H9 (cell line): Measurements from ENCODE around the gene PLEKHM1. TPM values are rescaled to one million over a fixed set of nuclear protein-coding genes. Genes with fewer than 3 reads are reported as not detected.

Experiments used
- DNase-seq: peaks from one replicate; pipeline ENCODE4 v3.0.0-alpha.2; 2017
- H2AFZ ChIP-seq: one replicate; pipeline ENCODE4 v1.6.1; 2013; ENCODE audit warnings: mild to moderate bottlenecking, low read length, control low read depth, moderate library complexity
- H2AK5ac ChIP-seq: 2 replicates; pipeline ENCODE4 v1.6.1; 2013; ENCODE audit warnings: low read length, control low read depth, mixed read lengths; ENCODE audit not compliant: insufficient read length
- H2BK120ac ChIP-seq: one replicate; pipeline ENCODE4 v1.6.1; 2013; ENCODE audit warnings: low read depth, mild to moderate bottlenecking, low read length, control low read depth, inconsistent platforms; ENCODE audit not compliant: poor library complexity, severe bottlenecking
- H2BK12ac ChIP-seq: 2 replicates; pipeline ENCODE4 v1.6.1; 2013; ENCODE audit warnings: low read length, control low read depth, mixed read lengths, low read depth; ENCODE audit not compliant: insufficient read length
- H2BK15ac ChIP-seq: 2 replicates; pipeline ENCODE4 v1.6.1; 2013; ENCODE audit warnings: low read depth, low read length, control low read depth
- H2BK20ac ChIP-seq: one replicate; pipeline ENCODE4 v1.6.1; 2013; ENCODE audit warnings: low read depth, mild to moderate bottlenecking, low read length, control low read depth, inconsistent platforms; ENCODE audit not compliant: poor library complexity, severe bottlenecking
- H2BK5ac ChIP-seq: 2 replicates; pipeline ENCODE4 v1.6.1; 2013; ENCODE audit warnings: low read length, control low read depth, mixed read lengths; ENCODE audit not compliant: insufficient read length
- H3K14ac ChIP-seq: 2 replicates; pipeline ENCODE4 v1.6.1; 2013; ENCODE audit warnings: low read length, control low read depth; ENCODE audit not compliant: insufficient read depth
- H3K18ac ChIP-seq: 2 replicates; pipeline ENCODE4 v1.6.1; 2013; ENCODE audit warnings: low read depth, mild to moderate bottlenecking, mixed read lengths, low read length, control low read depth; ENCODE audit not compliant: insufficient read length
- H3K23ac ChIP-seq: 2 replicates; pipeline ENCODE4 v1.6.1; 2013; ENCODE audit warnings: low read length, control low read depth, mixed read lengths, low read depth; ENCODE audit not compliant: insufficient read length
- H3K23me2 ChIP-seq: 2 replicates; pipeline ENCODE4 v1.6.1; 2013; ENCODE audit warnings: low read depth, mild to moderate bottlenecking, mixed read lengths, low read length, control low read depth; ENCODE audit not compliant: insufficient read length, poor library complexity, severe bottlenecking
- H3K27ac ChIP-seq: 2 replicates; pipeline ENCODE4 v1.5.1; 2013; ENCODE audit warnings: low read length, control low read depth, mixed read lengths, low read depth; ENCODE audit not compliant: insufficient read length
- H3K27me3 ChIP-seq: 2 replicates; pipeline ENCODE4 v1.6.1; 2013; ENCODE audit warnings: low read length, control low read depth, inconsistent platforms; ENCODE audit not compliant: insufficient read depth
- H3K4ac ChIP-seq: 2 replicates; pipeline ENCODE4 v1.6.1; 2013; ENCODE audit warnings: low read depth, mild to moderate bottlenecking, control low read depth, inconsistent platforms, low read length, moderate library complexity
- H3K4me1 ChIP-seq: 2 replicates; pipeline ENCODE4 v1.6.1; 2013; ENCODE audit warnings: low read length, control low read depth, inconsistent platforms; ENCODE audit not compliant: insufficient read depth
- H3K4me2 ChIP-seq: 2 replicates; pipeline ENCODE4 v1.6.1; 2013; ENCODE audit warnings: low read length, control low read depth, mixed read lengths; ENCODE audit not compliant: insufficient read length, insufficient read depth
- H3K56ac ChIP-seq: 2 replicates; pipeline ENCODE4 v1.6.1; 2013; ENCODE audit warnings: low read depth, mild to moderate bottlenecking, mixed read lengths, low read length, control low read depth; ENCODE audit not compliant: insufficient read length
- H3K79me1 ChIP-seq: 2 replicates; pipeline ENCODE4 v1.6.1; 2013; ENCODE audit warnings: low read depth, mild to moderate bottlenecking, moderate library complexity, low read length, control low read depth, inconsistent platforms; ENCODE audit not compliant: insufficient read depth, poor library complexity, severe bottlenecking
- H3K79me2 ChIP-seq: 2 replicates; pipeline ENCODE4 v1.6.1; 2013; ENCODE audit warnings: low read length, control low read depth, inconsistent platforms; ENCODE audit not compliant: insufficient read depth
- H3K9ac ChIP-seq: 2 replicates; pipeline ENCODE4 v1.6.1; 2013; ENCODE audit warnings: low read length, control low read depth, mixed read lengths; ENCODE audit not compliant: insufficient read length; ENCODE audit errors: extremely low read depth
- H3K9me3 ChIP-seq: one replicate; pipeline ENCODE4 v1.6.1; 2013; ENCODE audit warnings: low read depth, low read length, inconsistent platforms; ENCODE audit not compliant: control insufficient read depth
- H3T11ph ChIP-seq: one replicate; pipeline ENCODE4 v1.6.1; 2013; ENCODE audit warnings: mild to moderate bottlenecking, low read length, control low read depth, inconsistent platforms
- H4K20me1 ChIP-seq: one replicate; pipeline ENCODE4 v1.6.1; 2013; ENCODE audit not compliant: control insufficient read depth, insufficient read length, insufficient read depth
- H4K5ac ChIP-seq: 2 replicates; pipeline ENCODE4 v1.6.1; 2013; ENCODE audit warnings: low read depth, mild to moderate bottlenecking, mixed read lengths, low read length, control low read depth; ENCODE audit not compliant: insufficient read length
- H4K8ac ChIP-seq: replicated peaks from 2 replicates; pipeline ENCODE4 v1.6.1; 2013; ENCODE audit warnings: low read length, control low read depth, mixed read lengths, low read depth; ENCODE audit not compliant: insufficient read length
- H4K91ac ChIP-seq: 2 replicates; pipeline ENCODE4 v1.6.1; 2013; ENCODE audit warnings: low read depth, mild to moderate bottlenecking, moderate library complexity, mixed read lengths, low read length, control low read depth; ENCODE audit not compliant: insufficient read length
- H3K27ac Mint-ChIP-seq, 3 experiments: 2 replicates in 2 of 3; 3 replicates in 1 of 3; pipeline ENCODE4 v1.8.0; 2020 to 2021; ENCODE audit warnings: mixed read lengths in 3 of 3, mild to moderate bottlenecking in 1 of 3, moderate library complexity in 1 of 3
- H3K27me3 Mint-ChIP-seq: 2 replicates; pipeline ENCODE4 v1.8.0; 2021; ENCODE audit warnings: low read depth, mild to moderate bottlenecking, moderate library complexity, mixed read lengths
- H3K36me3 Mint-ChIP-seq, 3 experiments: 2 replicates in 2 of 3; 3 replicates in 1 of 3; pipeline ENCODE4 v1.8.0; 2020 to 2021; ENCODE audit warnings: low read depth in 3 of 3, mixed read lengths in 3 of 3; ENCODE audit not compliant: insufficient read depth in 1 of 3
- H3K4me1 Mint-ChIP-seq, 2 experiments: 2 replicates each; pipeline ENCODE4 v1.8.0; 2020; ENCODE audit warnings: mixed read lengths in 2 of 2
- H3K4me3 Mint-ChIP-seq, 2 experiments: 2 replicates in 1 of 2; 3 replicates in 1 of 2; pipeline ENCODE4 v1.8.0; 2020 to 2021; ENCODE audit warnings: mild to moderate bottlenecking in 2 of 2, mixed read lengths in 2 of 2, moderate library complexity in 1 of 2
- H3K9me3 Mint-ChIP-seq, 2 experiments: 2 replicates in 1 of 2; 3 replicates in 1 of 2; pipeline ENCODE4 v1.8.0; 2020; ENCODE audit warnings: mild to moderate bottlenecking in 2 of 2, mixed read lengths in 2 of 2, moderate library complexity in 1 of 2
- WGBS: extraction: QIAGEN DNeasy Blood & Tissue Kit; methylation state at CpG from one replicate; pipeline ENCODE4 v1.1.7; 2013; ENCODE audit warnings: missing lambda C conversion rate, low lambda C conversion rate, mixed read lengths; ENCODE audit not compliant: insufficient read length; ENCODE audit errors: extremely low coverage; 5-methylcytosine and 5-hydroxymethylcytosine counted together
- total RNA-seq: library from RNA; stranded (reverse); gene quantifications from 2 replicates; pipeline ENCODE4 v1.2.1, GENCODE V29; 2021
- TF ChIP-seq, protein P1 (sequence below): fragments of 200-600 bp; sonication (generic); conservative IDR thresholded peaks from 3 replicates; pipeline ENCODE4 v1.8.0; 2021; ENCODE audit warnings: antibody characterized with exemption, mild to moderate bottlenecking

The PLEKHM1 gene
- total RNA-seq, 1 experiment from 2014 or later = 20.7 TPM

DNA sequence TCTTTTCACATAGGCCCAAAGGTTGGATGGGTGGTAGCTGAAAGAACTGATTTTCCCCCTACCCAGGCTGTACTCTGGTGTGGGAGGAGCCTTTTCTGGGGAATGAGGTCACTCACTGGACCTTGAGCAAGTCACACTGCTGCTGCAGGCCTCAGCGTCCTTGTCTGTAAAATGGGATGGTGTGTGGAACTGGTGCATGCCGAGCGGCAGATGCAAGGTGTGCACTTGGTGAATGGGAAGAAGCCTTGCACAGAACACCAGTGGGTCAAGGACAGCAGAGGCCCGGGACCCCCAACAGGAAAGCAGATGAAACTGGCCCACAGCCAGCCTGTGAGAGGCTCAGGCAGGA is 96.0 kb downstream of the PLEKHM1 start:
- Histone ChIP-seq H2BK20ac (no peak overlapping the region), H3K4me2 (no peak overlapping the region), H4K20me1 (no peaks in the 10 kb centered on the region), H3K27me3 (no peaks in the 10 kb centered on the region), H4K8ac (no peak overlapping the region), H2BK12ac (no peak overlapping the region), H3T11ph (no peak overlapping the region), H3K4ac (no peak overlapping the region), H2BK5ac (no peak overlapping the region), H3K9ac (no peak overlapping the region), H2AK5ac (no peak overlapping the region), H3K79me1 (no peaks in the 10 kb centered on the region), H2BK15ac (no peak overlapping the region), H3K79me2 (no peaks in the 10 kb centered on the region), H2BK120ac (no peak overlapping the region), H3K9me3 (no peaks in the 10 kb centered on the region), H3K23ac (no peak overlapping the region), H3K4me1 (peaks cover 2% of the 10 kb centered on the region; the same call in 1 of the 2 replicates), H3K14ac (no peak overlapping the region), H3K18ac (no peak overlapping the region), H4K91ac (no peak overlapping the region), H3K56ac (no peak overlapping the region), H2AFZ (no peak overlapping the region), H4K5ac (no peak overlapping the region), H3K27ac (no peak overlapping the region), H3K23me2 (no peaks in the 10 kb centered on the region)
- no peak for DNase-seq
- no CpG with 5 or more reads among the region's 4 CpGs for WGBS
- Mint-ChIP-seq H3K27ac (peak overlapping the region in 1 of 3 experiments; percentile 86; a peak in 1 of 7 replicates), H3K27me3 (peaks cover 12% of the 10 kb centered on the region), H3K36me3 (peaks cover 0 to 7% (median 7%) of the 10 kb centered on the region in 3 experiments; a peak in 4 of 7 replicates), H3K4me3 (no peak overlapping the region), H3K4me1 (peaks cover 8 to 17% of the 10 kb centered on the region in 2 experiments), H3K9me3 (no peaks in the 10 kb centered on the region)
- TF ChIP-seq, protein P1, sequence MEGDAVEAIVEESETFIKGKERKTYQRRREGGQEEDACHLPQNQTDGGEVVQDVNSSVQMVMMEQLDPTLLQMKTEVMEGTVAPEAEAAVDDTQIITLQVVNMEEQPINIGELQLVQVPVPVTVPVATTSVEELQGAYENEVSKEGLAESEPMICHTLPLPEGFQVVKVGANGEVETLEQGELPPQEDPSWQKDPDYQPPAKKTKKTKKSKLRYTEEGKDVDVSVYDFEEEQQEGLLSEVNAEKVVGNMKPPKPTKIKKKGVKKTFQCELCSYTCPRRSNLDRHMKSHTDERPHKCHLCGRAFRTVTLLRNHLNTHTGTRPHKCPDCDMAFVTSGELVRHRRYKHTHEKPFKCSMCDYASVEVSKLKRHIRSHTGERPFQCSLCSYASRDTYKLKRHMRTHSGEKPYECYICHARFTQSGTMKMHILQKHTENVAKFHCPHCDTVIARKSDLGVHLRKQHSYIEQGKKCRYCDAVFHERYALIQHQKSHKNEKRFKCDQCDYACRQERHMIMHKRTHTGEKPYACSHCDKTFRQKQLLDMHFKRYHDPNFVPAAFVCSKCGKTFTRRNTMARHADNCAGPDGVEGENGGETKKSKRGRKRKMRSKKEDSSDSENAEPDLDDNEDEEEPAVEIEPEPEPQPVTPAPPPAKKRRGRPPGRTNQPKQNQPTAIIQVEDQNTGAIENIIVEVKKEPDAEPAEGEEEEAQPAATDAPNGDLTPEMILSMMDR = no peak
